GM21390 (cell line): ENCODE data around the gene ZNF680.
"Not testable (repeated sequence)": the region's sequence is repeated elsewhere in the genome, so short reads cannot be mapped to it uniquely, and the experiment has no call there.

Source experiments
- ATAC-seq: cut with Tn5 transposase; IDR thresholded peaks from one replicate; pipeline ENCODE4 v1.9.1; 2021; ENCODE audit not compliant: unreplicated experiment

Gene ZNF680

DNA sequence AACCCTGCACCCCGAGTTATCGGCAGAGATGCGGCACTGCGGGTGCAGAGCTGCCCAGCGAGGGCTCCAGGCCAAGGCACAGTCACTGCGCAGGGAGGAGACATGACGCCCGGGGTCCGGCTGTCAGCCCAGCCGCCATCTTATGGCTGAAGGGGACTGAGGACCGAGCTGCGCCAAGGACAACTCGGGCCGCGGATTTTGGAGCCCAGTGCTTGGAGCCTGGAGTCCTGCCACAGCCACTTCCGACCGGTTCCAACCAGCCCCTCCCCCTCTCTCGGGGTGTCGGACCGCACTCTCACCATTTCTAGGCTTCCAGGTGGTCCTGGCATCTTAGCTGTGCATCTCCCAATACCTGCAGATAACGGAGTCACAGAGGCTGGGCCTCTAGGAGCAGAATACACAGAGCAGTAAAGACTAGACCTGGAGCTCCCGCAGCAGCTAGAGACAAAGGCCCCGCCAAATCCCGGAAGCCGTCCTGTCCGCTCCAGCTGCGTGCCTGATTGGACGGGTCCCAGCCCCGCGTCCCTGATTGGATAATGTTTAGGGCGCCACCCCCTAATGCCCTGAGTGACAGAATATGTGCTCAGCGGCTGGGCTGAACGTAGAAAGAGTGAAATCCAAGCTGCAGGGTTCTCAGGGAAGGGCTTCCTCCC, at the start of gene ZNF680:
Gene ZNF680, minus strand, starts transcription at position 446 of the 653 bp plus-strand sequence. Its CDS starts 117 bp downstream, at position 329.
- peak; percentile 99 for ATAC-seq

GRCh38 chr7:64612452-64612851, 49.6 kb upstream of the ZNF680 start:
- ATAC-seq, result no peak

GRCh38 chr7:64611717-64612116, 48.8 kb upstream of the ZNF680 start:
- ATAC-seq, result no peak

DNA sequence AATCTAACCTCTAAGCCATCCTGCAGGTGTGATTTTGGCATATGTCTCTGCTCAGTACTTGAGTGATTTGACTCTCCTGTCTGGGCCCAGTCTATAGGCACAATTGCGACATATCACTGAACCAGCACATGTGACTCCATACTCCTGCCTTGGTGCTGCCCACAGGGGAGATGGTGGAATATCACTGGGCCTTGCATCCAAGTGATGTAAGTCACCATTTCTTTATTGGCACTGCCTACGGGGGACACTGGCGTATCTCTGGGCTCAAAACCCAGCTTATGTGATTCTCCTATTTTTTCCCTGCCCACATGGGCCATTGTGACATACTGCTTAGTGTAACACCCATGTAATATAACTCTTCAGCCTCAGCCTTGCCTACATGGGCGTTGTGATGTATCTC, 48.1 kb upstream of the ZNF680 start:
- ATAC-seq, result no peak

DNA sequence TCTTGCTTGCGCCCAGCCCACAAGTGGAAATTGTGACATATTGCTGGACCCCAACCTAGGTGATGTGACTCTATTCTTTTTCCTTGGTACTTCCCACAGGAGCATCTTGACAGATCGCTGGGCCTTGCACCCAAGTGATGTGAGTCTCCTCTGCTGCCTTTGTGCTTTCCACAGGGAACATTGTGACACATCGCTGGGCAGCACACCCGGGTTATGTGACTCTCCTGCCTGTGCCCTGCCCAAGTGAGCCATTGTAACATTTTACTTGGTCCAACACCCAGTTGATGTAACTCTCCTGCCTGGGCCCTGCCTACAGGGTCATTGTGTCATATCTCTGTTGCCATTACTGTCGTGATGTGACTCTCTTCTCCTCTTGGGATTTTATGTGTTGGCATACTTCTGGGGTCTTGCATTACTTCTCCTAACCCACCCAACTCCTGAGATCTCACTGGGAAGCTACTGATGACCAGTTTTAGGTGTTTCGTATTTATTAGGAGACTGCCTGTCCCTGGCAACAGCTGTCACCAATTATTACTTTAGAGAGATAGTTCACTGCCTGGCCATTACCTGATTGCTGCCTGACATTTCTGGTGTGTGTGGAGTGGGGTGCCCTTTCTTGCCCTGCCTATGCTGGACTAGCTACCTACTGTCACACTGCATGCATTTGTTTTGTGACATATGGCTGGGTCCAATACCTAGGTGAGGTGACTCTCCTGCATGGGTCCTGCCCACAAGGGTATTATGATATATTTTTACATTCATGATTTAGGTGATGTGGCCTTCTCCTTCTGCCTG, 45.4 kb upstream of the ZNF680 start:
- ATAC-seq, result no peak

- no peak for ATAC-seq
These were observed 43.5 kb upstream of the ZNF680 start for GRCh38 chr7:64606385-64606784.

GRCh38 chr7:64603271-64603670, 40.4 kb upstream of the ZNF680 start:
- ATAC-seq, result no peak

- ATAC-seq, result no peak
These were observed 39.6 kb upstream of the ZNF680 start for GRCh38 chr7:64602518-64602917.

- ATAC-seq, result no peak
These were observed 39.2 kb upstream of the ZNF680 start for GRCh38 chr7:64602086-64602485.

DNA sequence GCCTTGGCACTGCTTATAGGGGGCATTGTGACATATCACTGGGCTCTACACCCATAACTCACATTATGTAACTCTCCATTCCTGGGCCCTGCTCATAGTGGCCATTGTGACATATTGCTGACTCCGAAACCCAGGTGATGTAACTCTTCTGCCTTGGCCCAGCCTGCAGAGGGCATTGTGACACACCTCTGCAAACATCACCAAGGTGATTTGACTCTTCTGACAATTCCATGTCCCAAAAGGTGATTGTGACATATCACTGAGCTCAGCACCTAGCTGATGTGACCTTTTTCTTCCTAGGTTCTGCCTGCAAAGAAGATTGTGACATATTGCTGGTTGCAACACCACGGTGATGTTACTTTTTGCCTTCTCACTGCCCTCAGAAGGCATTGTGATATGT, 36.5 kb upstream of the ZNF680 start:
- no peak for ATAC-seq

GRCh38 chr7:64590971-64591370, 28.1 kb upstream of the ZNF680 start:
- ATAC-seq, result no peak

DNA sequence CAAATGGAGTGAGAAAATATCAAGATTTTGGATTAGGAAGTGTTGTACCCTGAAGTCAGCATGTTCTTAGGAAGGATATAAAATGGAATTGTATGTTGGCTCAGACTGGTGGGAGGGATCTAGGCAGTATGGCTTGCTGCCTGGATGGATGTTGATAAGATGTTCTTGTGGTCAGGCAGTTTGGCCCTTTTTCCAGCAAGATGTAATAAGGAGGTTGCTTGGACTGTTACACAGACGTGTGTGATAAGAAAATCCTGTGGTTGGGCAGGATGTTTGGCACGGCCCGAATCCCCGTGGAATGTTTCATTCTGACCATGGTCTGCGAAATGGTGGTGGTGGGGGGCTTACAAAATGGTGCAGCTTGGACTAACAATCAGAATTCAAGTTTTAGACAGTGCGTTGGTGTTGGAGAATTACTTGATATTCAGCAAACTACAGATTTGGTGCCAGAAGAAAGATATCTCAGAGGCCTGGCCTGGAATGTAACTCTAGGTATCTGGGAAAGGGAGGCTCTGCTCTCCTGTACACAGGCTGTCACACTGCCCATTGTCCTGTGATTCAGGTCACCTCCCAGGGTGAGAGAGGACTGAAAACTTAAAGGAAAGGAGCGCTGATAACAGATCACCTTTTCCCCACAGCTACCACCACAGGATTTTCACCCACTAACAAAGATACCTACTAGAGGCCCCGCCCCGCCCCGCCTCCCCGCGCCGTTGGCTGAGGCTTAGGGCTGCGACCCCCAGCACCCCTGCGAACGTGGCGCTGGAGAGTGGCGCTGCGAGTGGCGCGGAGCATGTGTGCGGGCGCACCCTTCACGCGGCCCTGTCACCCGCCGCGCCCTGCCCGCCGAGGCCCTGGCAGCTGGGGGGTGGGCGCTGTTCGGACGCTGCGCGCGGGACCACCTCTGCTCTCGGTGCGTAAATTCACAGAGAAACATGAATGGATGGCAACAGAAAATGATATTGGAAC, 19.3 kb upstream of the ZNF680 start:
- ATAC-seq, result no peak

GRCh38 chr7:64581391-64581790, 18.5 kb upstream of the ZNF680 start:
- ATAC-seq, result no peak

GRCh38 chr7:64574540-64575099, 11.7 kb upstream of the ZNF680 start:
- no peak for ATAC-seq

DNA sequence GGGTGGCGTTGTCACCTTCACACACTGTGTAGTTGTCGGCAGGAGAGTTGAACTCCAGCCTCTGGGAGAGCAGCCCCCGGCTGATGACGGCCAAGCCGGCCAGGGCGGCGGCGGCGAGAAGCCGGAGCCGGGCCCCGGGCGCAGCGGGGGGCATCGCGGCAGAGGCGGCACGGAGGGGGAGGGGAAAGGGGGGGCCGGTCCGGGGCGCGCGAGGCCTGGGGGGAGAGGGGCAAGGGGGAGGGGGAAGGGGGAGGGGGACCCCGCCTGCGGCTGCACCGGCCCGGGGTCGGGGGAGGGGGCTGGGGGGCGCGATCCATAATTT, 7.4 kb upstream of the ZNF680 start:
- not testable (repeated sequence) for ATAC-seq

GRCh38 chr7:64569372-64570283, 6.8 kb upstream of the ZNF680 start:
- not testable (repeated sequence) for ATAC-seq

GRCh38 chr7:64562256-64562625, 630 bp downstream of the ZNF680 start:
- peak; percentile 1 for ATAC-seq

GRCh38 chr7:64559206-64559605, 3.7 kb downstream of the ZNF680 start:
- no peak for ATAC-seq

- no peak for ATAC-seq
These were observed 4.1 kb downstream of the ZNF680 start for GRCh38 chr7:64558781-64559180.

GRCh38 chr7:64558323-64558705, 4.6 kb downstream of the ZNF680 start:
- ATAC-seq, result no peak
